Measurements from ENCODE around the gene ADAMTS7. TPM values are rescaled to one million over a fixed set of nuclear protein-coding genes. Genes with fewer than 3 reads are reported as not detected.
"Not testable (repeated sequence)": the region's sequence is repeated elsewhere in the genome, so short reads cannot be mapped to it uniquely, and the experiment has no call there.

The ADAMTS7 gene
- total and polyA plus RNA-seq, 2 of the 8 experiments (the other 6 are each of a cell fraction or from before 2014, with no cell fraction given): 27.9 to 45.2 TPM

DNA sequence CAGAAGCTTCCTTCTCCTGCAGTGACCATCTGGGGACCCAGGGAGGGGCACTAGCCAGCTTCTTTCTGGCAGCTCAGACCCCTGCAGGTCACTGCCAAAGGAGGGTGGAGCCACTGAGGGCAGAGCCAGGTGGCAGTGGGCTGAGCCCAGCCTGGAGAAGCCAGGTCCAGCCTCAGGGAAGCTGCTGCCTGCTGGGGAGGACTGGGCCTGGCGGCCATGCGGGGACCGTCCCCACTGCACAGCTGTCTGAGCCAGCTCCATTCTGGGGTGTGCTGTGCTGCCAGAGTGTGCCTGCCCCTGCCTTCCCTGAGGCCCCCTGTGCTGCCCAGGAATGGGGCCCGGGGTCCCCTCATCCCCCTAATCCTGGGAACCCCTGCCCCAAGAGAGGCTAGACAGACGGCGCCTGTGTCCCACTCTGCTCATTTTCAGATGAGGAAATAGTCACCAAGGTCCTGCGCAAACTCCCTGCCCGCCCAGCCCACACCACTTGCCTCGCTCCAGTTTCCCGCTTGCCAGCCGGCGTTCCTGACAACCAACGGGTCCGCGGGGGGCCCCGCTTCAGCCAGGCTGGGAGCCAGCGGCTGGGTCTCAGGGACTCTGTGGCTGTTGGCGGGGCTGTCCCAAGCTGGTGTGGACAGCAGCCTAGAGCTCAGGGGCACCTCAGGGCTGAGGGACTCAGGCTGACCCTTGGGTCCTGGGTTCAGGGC is 46.0 kb downstream of the ADAMTS7 start:
- H3K23ac ChIP-seq (ENCODE audit: insufficient read length); H3K27ac ChIP-seq (ENCODE audit: low read depth, low read length); H2AK5ac ChIP-seq (ENCODE audit: low read depth, low read length); H3K9ac ChIP-seq (replicated peaks in 1 of 4; ENCODE audit: extremely low read depth in 1 of 4, low read depth in 3 of 4, low read length in 3 of 4); H3K14ac ChIP-seq (ENCODE audit: insufficient read length); H3K23me2 ChIP-seq (ENCODE audit: low read depth, low read length); H2BK15ac ChIP-seq (ENCODE audit: low read length); H3K9me3 ChIP-seq (ENCODE audit: insufficient read depth in 2 of 2, low read depth in 1 of 2, low read length in 1 of 2); H4K8ac ChIP-seq (ENCODE audit: extremely low read depth, insufficient read depth, low read length); H2BK20ac ChIP-seq (ENCODE audit: low read length); H4K91ac ChIP-seq (replicated peaks; ENCODE audit: insufficient read length, low read length); H2BK12ac ChIP-seq (ENCODE audit: low read depth, low read length); H2BK5ac ChIP-seq (ENCODE audit: low read depth, low read length); H3K79me1 ChIP-seq (ENCODE audit: low read depth, low read length); H3K4me2 ChIP-seq (ENCODE audit: insufficient read depth in 1 of 2, low read depth in 2 of 2, low read length in 2 of 2); H3K4ac ChIP-seq (replicated peaks; ENCODE audit: insufficient read length, low read depth, low read length); H3K27me3 ChIP-seq (replicated peaks in 1 of 4; ENCODE audit: control insufficient read depth in 3 of 4, extremely low read depth in 1 of 4, insufficient read depth in 3 of 4, low read length in 3 of 4); H4K5ac ChIP-seq (ENCODE audit: insufficient read length, low read depth, low read length); H3K4me3 ChIP-seq (ENCODE audit: extremely low read depth in 1 of 4, insufficient read depth in 2 of 4, low read depth in 3 of 4, low read length in 4 of 4); H4K20me1 ChIP-seq (replicated peaks in 1 of 2; ENCODE audit: control insufficient read depth in 1 of 2, insufficient read depth in 2 of 2, low read length in 2 of 2); H3K18ac ChIP-seq (ENCODE audit: extremely low read depth, low read length); H2BK120ac ChIP-seq (replicated peaks; ENCODE audit: low read depth, low read length); FAIRE-seq; H3K36me3 ChIP-seq (ENCODE audit: control insufficient read depth in 2 of 4, insufficient read depth in 4 of 4, low read length in 3 of 4); H3K56ac ChIP-seq (replicated peaks; ENCODE audit: insufficient read length, low read depth, low read length); H2AFZ ChIP-seq (ENCODE audit: low read length); H3K79me2 ChIP-seq (ENCODE audit: control insufficient read depth in 1 of 2, insufficient read depth in 2 of 2, low read length in 2 of 2): not testable (repeated sequence)
- WGBS, 2 experiments (ENCODE audit: extremely low coverage in 1 of 2, insufficient coverage in 1 of 2, insufficient read length in 1 of 2, insufficient replicate concordance in 2 of 2, low coverage in 1 of 2, low lambda C conversion rate in 2 of 2, missing lambda C conversion rate in 1 of 2): 88% methylated on average over 11 of the region's 18 CpGs; no CpG with 5 or more reads in 1 of the 2 experiments
- POLR2A ChIA-PET (ENCODE audit: partially characterized antibody): interaction anchor here (1.4 kb wide), 1 partner anchor 45 kb away, joined by 3 read pairs; no protein-coding TSS in a partner anchor
- DNase-seq (ENCODE audit: low read depth in 1 of 2, low spot score in 2 of 2): peak in 1 of 2 experiments; percentile 46
- CTCF ChIA-PET (ENCODE audit: partially characterized antibody): interaction anchor here (0.6 to 3.3 kb wide), 9 partner anchors 9 to 143 kb away, joined by 3 to 18 read pairs (median 4); partner anchors contain the start of gene ADAMTS7
- H3K4me1 ChIP-seq (replicated peaks in 1 of 4; ENCODE audit: control insufficient read depth in 3 of 4, insufficient read depth in 4 of 4, low read length in 3 of 4): peaks cover 0 to 14% (median 4%) of the 10 kb centered on the region in 4 experiments; a peak in 6 of 7 replicates

Measured in H1 (cell line).